ENCODE results near the gene ME3. TPM values are rescaled to one million over a fixed set of nuclear protein-coding genes. Genes with fewer than 3 reads are reported as not detected.

Gene ME3
- total and polyA plus RNA-seq, 2 donors (not counting 1 experiment from before 2014, with no cell fraction given): 8.8 to 50.7 TPM

DNA sequence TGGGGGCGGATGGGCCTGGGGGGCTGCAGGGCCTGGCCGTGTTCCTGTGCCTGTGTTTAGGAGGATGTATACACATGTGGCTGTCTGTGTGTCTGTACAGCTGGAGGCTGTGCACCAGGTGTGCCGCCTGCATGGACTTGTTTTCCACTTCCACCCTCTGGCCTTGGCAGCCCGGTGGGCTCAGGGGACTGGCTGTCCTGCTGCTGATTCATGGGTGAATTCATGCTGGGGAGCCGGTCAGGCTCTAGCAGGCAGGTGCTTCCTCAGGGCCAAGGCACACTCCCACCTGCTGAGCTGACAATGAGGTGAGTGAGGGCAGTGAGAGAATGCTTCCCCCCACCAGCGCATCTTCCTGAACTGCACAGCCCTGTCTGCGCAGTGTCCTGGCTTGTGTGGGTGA, 209.3 kb downstream of the ME3 start:
- Histone ChIP-seq H3K4me3 (replicated peaks in 1 of 4; ENCODE audit: control extremely low read depth in 1 of 4, insufficient read depth in 1 of 4, low read depth in 3 of 4, low read length in 4 of 4) (no peak overlapping the region), H3K4me2 (ENCODE audit: extremely low read depth, insufficient read depth, low read length) (no peak overlapping the region), H3K36me3 (ENCODE audit: control insufficient read depth, insufficient read depth, low read length) (peaks cover 1% of the 10 kb centered on the region), H3K27ac (ENCODE audit: insufficient read depth, low read length) (no peak overlapping the region), H2AFZ (ENCODE audit: low read length) (no peak overlapping the region), H3K79me2 (ENCODE audit: control insufficient read depth, insufficient read depth, low read length) (no peaks in the 10 kb centered on the region), H3K4me1 (ENCODE audit: control insufficient read depth, extremely low read depth, insufficient read depth, low read length) (peaks cover 20% of the 10 kb centered on the region), H3K9ac (ENCODE audit: insufficient read depth, low read length) (no peak overlapping the region), H4K20me1 (ENCODE audit: control insufficient read depth, extremely low read depth, insufficient read depth, low read length) (no peaks in the 10 kb centered on the region), H3K27me3 (ENCODE audit: control insufficient read depth, insufficient read depth, low read length) (no peaks in the 10 kb centered on the region), H3K9me3 (ENCODE audit: control insufficient read depth, insufficient read depth, low read depth, low read length) (no peaks in the 10 kb centered on the region)
- TF ChIP-seq, protein P1, sequence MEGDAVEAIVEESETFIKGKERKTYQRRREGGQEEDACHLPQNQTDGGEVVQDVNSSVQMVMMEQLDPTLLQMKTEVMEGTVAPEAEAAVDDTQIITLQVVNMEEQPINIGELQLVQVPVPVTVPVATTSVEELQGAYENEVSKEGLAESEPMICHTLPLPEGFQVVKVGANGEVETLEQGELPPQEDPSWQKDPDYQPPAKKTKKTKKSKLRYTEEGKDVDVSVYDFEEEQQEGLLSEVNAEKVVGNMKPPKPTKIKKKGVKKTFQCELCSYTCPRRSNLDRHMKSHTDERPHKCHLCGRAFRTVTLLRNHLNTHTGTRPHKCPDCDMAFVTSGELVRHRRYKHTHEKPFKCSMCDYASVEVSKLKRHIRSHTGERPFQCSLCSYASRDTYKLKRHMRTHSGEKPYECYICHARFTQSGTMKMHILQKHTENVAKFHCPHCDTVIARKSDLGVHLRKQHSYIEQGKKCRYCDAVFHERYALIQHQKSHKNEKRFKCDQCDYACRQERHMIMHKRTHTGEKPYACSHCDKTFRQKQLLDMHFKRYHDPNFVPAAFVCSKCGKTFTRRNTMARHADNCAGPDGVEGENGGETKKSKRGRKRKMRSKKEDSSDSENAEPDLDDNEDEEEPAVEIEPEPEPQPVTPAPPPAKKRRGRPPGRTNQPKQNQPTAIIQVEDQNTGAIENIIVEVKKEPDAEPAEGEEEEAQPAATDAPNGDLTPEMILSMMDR (conservative IDR thresholded peaks at IDR 0.05 in 1 of 2, IDR thresholded peaks at IDR 0.05 in 1 of 2; ENCODE audit: low read depth in 1 of 2, low read length in 2 of 2): no peak
- no peak for TF ChIP-seq EZH2 (IDR thresholded peaks at IDR 0.05; ENCODE audit: low read length, missing control alignments)
- DNase-seq (ENCODE audit: low read depth in 2 of 2): no peak

DNA sequence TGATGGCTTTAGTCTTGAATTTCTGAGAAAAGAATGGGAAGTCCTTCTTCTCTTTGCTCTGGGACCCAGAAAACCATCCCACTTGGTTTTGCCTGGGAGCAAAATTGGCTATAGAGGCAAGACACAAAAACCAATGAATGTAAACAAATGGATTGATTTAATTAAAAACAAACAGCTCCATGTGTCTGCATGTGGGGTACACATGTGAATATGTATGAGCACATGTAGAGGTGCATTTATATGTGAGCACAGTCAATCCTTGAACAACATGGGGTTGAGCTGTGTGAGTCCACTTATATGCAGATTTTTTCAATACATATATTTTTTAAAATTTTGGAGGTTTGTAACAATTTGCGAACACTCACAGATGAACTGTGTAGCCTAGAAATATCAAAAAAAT, 210.5 kb downstream of the ME3 start:
- Histone ChIP-seq H3K9me3 (ENCODE audit: control insufficient read depth, insufficient read depth, low read depth, low read length) (no peaks in the 10 kb centered on the region), H3K4me2 (ENCODE audit: extremely low read depth, insufficient read depth, low read length) (no peak overlapping the region), H3K4me3 (replicated peaks in 1 of 4; ENCODE audit: control extremely low read depth in 1 of 4, insufficient read depth in 1 of 4, low read depth in 3 of 4, low read length in 4 of 4) (no peak overlapping the region), H3K9ac (ENCODE audit: insufficient read depth, low read length) (no peak overlapping the region), H3K4me1 (ENCODE audit: control insufficient read depth, extremely low read depth, insufficient read depth, low read length) (peaks cover 20% of the 10 kb centered on the region), H2AFZ (ENCODE audit: low read length) (no peak overlapping the region), H3K27me3 (ENCODE audit: control insufficient read depth, insufficient read depth, low read length) (no peaks in the 10 kb centered on the region), H4K20me1 (ENCODE audit: control insufficient read depth, extremely low read depth, insufficient read depth, low read length) (no peaks in the 10 kb centered on the region), H3K27ac (ENCODE audit: insufficient read depth, low read length) (no peak overlapping the region), H3K79me2 (ENCODE audit: control insufficient read depth, insufficient read depth, low read length) (no peaks in the 10 kb centered on the region), H3K36me3 (ENCODE audit: control insufficient read depth, insufficient read depth, low read length) (peaks cover 1% of the 10 kb centered on the region)
- no peak for TF ChIP-seq EZH2 (IDR thresholded peaks at IDR 0.05; ENCODE audit: low read length, missing control alignments)
- TF ChIP-seq, protein P1 (conservative IDR thresholded peaks at IDR 0.05 in 1 of 2, IDR thresholded peaks at IDR 0.05 in 1 of 2; ENCODE audit: low read depth in 1 of 2, low read length in 2 of 2): no peak
- no peak for DNase-seq (ENCODE audit: low read depth in 2 of 2)

DNA sequence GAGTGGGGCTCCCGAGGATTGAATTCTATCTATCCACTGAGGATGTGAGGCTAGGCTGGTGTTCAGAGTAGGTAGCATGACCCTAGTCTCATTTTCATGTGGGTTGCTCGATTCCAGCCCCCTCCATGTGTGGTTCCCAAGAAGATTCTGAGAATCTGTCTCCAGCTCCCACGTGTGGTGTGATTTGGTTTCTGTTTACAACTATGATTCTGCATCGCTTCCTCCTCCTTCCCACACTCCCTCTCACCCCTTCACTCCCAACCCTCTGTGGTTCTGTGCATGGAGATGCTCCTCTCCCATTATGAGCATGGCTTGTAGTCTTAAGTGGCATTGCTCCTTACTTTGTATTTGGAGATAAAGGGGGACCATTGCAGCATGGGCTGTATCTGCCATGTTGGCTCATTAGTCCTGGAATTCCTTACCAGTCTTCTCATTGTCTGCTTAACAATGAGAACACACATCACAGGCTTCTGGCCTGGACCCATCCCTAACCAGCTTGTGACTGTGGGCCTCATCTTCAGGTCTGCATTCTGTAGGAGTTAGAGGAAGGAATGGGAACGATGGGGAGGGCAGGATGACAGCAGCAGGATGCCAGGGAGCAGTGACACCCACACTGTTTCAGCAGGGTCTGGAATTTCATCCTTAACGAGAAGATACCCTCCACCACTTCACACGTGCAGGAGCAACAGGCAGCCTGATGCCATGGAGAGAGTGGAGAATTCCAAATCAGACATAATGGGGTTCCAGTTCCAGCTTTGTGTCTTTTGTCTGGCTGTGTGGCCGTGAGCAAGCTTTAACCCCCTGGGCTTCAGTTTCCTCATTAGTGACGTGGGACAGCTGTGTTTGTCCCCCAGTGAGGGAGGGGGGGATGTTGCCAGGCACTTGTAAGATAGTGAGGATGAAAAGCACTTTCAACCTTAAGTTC, 211.7 kb downstream of the ME3 start:
- no peak for TF ChIP-seq EZH2 (IDR thresholded peaks at IDR 0.05; ENCODE audit: low read length, missing control alignments)
- peaks cover 20% of the 10 kb centered on the region for H3K4me1 ChIP-seq (ENCODE audit: control insufficient read depth, extremely low read depth, insufficient read depth, low read length)
- no peaks in the 10 kb centered on the region for H4K20me1 ChIP-seq (ENCODE audit: control insufficient read depth, extremely low read depth, insufficient read depth, low read length)
- H3K36me3 ChIP-seq (ENCODE audit: control insufficient read depth, insufficient read depth, low read length): peaks cover 1% of the 10 kb centered on the region
- no peak overlapping the region for H3K4me3 ChIP-seq (replicated peaks in 1 of 4; ENCODE audit: control extremely low read depth in 1 of 4, insufficient read depth in 1 of 4, low read depth in 3 of 4, low read length in 4 of 4)
- H3K27me3 ChIP-seq (ENCODE audit: control insufficient read depth, insufficient read depth, low read length): no peaks in the 10 kb centered on the region
- no peak overlapping the region for H3K9ac ChIP-seq (ENCODE audit: insufficient read depth, low read length)
- H3K4me2 ChIP-seq (ENCODE audit: extremely low read depth, insufficient read depth, low read length): no peak overlapping the region
- no peaks in the 10 kb centered on the region for H3K9me3 ChIP-seq (ENCODE audit: control insufficient read depth, insufficient read depth, low read depth, low read length)
- DNase-seq (ENCODE audit: low read depth in 2 of 2): peak in 1 of 2 donors; percentile 40
- H3K79me2 ChIP-seq (ENCODE audit: control insufficient read depth, insufficient read depth, low read length): no peaks in the 10 kb centered on the region
- H2AFZ ChIP-seq (ENCODE audit: low read length): no peak overlapping the region
- H3K27ac ChIP-seq (ENCODE audit: insufficient read depth, low read length): no peak overlapping the region

Data from fibroblast of lung (primary cell).